K562 (cell line): Measurements from ENCODE around the gene TAS1R3. TPM values are rescaled to one million over a fixed set of nuclear protein-coding genes. Genes with fewer than 3 reads are reported as not detected.
A peak's percentile ranks its signal among the peaks of the same experiment; 100 is the strongest.

ENCODE experiments used
- ATAC-seq: fragments of 200-7000 bp; cut with Tn5 transposase; 3 replicates; pipeline ENCODE4 v1.9.1; 2020; ENCODE audit warnings: moderate library complexity
- BruUV-seq: library from RNA; stranded (reverse); fragments of 400-500 nt; replicated peaks from 2 replicates; lab custom pipeline; 2021; lab: Mats Ljungman, UMichigan
- CTCF ChIA-PET: fragments of 300-600 bp; formaldehyde crosslinking; extraction: SDS; loops from one replicate; lab custom pipeline; 2021; ENCODE audit warnings: low intra/inter-chr PET ratio; lab: Yijun Ruan, JAX
- POLR2A ChIA-PET: fragments of 300-600, 350-650 bp; sonication (Branson Sonifier 250); formaldehyde crosslinking; extraction: SDS; loops from one replicate; lab custom pipeline; 2021; ENCODE audit warnings: antibody characterized with exemption, inconsistent platforms; lab: Yijun Ruan, JAX
- DNase-seq, 4 experiments: peaks; one replicate each; pipeline versions ENCODE4 v3.0.0 to v3.0.0-alpha.2; 2011 to 2018; ENCODE audit warnings: low spot score in 3 of 4, mixed read lengths in 3 of 4; ENCODE audit errors: extremely low read depth in 1 of 4
- FAIRE-seq: peaks from 2 replicates; lab custom pipeline; 2011; peaks lifted over from hg19 to GRCh38; lab: Jason Lieb, UNC
- H2AFZ ChIP-seq: 2 replicates; pipeline ENCODE4 v1.6.0; 2011; ENCODE audit warnings: low read depth, low read length, control low read depth, inconsistent platforms
- H3K27ac ChIP-seq: fragments of 200-600 bp; 3 replicates; pipeline ENCODE4 v1.8.0; 2011; ENCODE audit warnings: low read depth, mild to moderate bottlenecking, control low read depth, inconsistent platforms, low read length, moderate library complexity, mixed read lengths; ENCODE audit errors: extremely low read depth
- H3K27me3 ChIP-seq, 2 experiments: fragments of 300-600 bp in 1 of 2; 2 replicates in 1 of 2; 3 replicates in 1 of 2; pipeline versions ENCODE4 v1.6.0 to v1.8.0; 2011; ENCODE audit warnings: inconsistent platforms in 2 of 2, low read length in 2 of 2, mild to moderate bottlenecking in 1 of 2, mixed read lengths in 1 of 2, moderate library complexity in 1 of 2; ENCODE audit not compliant: control insufficient read depth in 2 of 2, insufficient read depth in 2 of 2
- H3K36me3 ChIP-seq: fragments of 300-600 bp; 3 replicates; pipeline ENCODE4 v1.8.0; 2011; ENCODE audit warnings: mild to moderate bottlenecking, low read length, inconsistent platforms; ENCODE audit not compliant: control insufficient read depth, insufficient read depth
- H3K4me1 ChIP-seq, 2 experiments: fragments of 200-600 bp in 1 of 2; replicated peaks in 1 of 2; 2 replicates in 1 of 2; 3 replicates in 1 of 2; pipeline versions ENCODE4 v1.5.1 to v1.8.0; 2011; ENCODE audit warnings: inconsistent platforms in 2 of 2, low read length in 2 of 2, mild to moderate bottlenecking in 1 of 2, mixed read lengths in 1 of 2, moderate library complexity in 1 of 2; ENCODE audit not compliant: control insufficient read depth in 2 of 2, insufficient read depth in 2 of 2
- H3K4me2 ChIP-seq: 2 replicates; pipeline ENCODE4 v1.6.1; 2011; ENCODE audit warnings: low read length, control low read depth, inconsistent platforms, mixed read lengths; ENCODE audit not compliant: insufficient read depth
- H3K4me3 ChIP-seq: fragments of 200-600 bp; sonication (generic), shearing (Covaris generic); 2 replicates; pipeline ENCODE4 v1.5.1; 2016; ENCODE audit warnings: control low read depth, inconsistent platforms
- H3K79me2 ChIP-seq: fragments of 200-600 bp; 3 replicates; pipeline ENCODE4 v1.8.0; 2011; ENCODE audit warnings: low read length, inconsistent platforms; ENCODE audit not compliant: control insufficient read depth, insufficient read depth
- H3K9ac ChIP-seq, 2 experiments: 2 replicates each; pipeline versions ENCODE4 v1.6.0 to v1.6.1; 2011; ENCODE audit warnings: low read depth in 2 of 2, low read length in 2 of 2, control low read depth in 1 of 2, inconsistent platforms in 1 of 2, mild to moderate bottlenecking in 1 of 2, mixed read lengths in 1 of 2; ENCODE audit not compliant: insufficient read depth in 1 of 2
- H3K9me1 ChIP-seq: one replicate; pipeline ENCODE4 v1.6.0; 2011; ENCODE audit warnings: inconsistent platforms, mild to moderate bottlenecking, low read length, moderate library complexity; ENCODE audit not compliant: control insufficient read depth, insufficient read depth
- H3K9me3 ChIP-seq: replicated peaks from 2 replicates; pipeline ENCODE4 v1.5.1; 2011; ENCODE audit warnings: low read depth, low read length, inconsistent platforms; ENCODE audit not compliant: control insufficient read depth, insufficient read depth
- H4K20me1 ChIP-seq: replicated peaks from 2 replicates; pipeline ENCODE4 v1.6.1; 2011; ENCODE audit warnings: low read length, inconsistent platforms, mixed read lengths; ENCODE audit not compliant: control insufficient read depth, insufficient read depth
- ATF3 ChIP-seq, 2 experiments: fragments of 450-650 bp in 1 of 2; sonication (generic) in 1 of 2; formaldehyde crosslinking in 1 of 2; IDR thresholded peaks in 1 of 2; conservative IDR thresholded peaks in 1 of 2; 2 replicates each; pipeline versions ENCODE4 v1.6.1 to v1.8.1; 2016 to 2023; ENCODE audit warnings: mild to moderate bottlenecking in 2 of 2, moderate library complexity in 2 of 2, inconsistent platforms in 1 of 2, missing genetic modification reagents in 1 of 2
- HINFP ChIP-seq: fragments of 450-650 bp; conservative IDR thresholded peaks from 2 replicates; pipeline ENCODE4 v1.6.1; 2016; ENCODE audit warnings: missing genetic modification characterization, low read depth, mild to moderate bottlenecking, control low read depth, missing compliant biosample characterization
- MCM3 ChIP-seq: fragments of 450-650 bp; IDR thresholded peaks from 2 replicates; pipeline ENCODE4 v1.6.1; 2016
- NCOA4 ChIP-seq: fragments of 450-650 bp; IDR thresholded peaks from 2 replicates; pipeline ENCODE4 v1.6.1; 2018; ENCODE audit warnings: mild to moderate bottlenecking; ENCODE audit not compliant: partially characterized antibody
- NFIC ChIP-seq: fragments of 450-650 bp; IDR thresholded peaks from 2 replicates; pipeline ENCODE4 v1.6.1; 2017; ENCODE audit warnings: mild to moderate bottlenecking, inconsistent platforms
- POLR2AphosphoS2 ChIP-seq: IDR thresholded peaks from 2 replicates; pipeline ENCODE4 v1.6.1; 2012; ENCODE audit warnings: low read length, improper control_type of control experiment
- RBM14 ChIP-seq: fragments of 200-400 bp; formaldehyde crosslinking; IDR thresholded peaks from 2 replicates; pipeline ENCODE4 v1.6.1; 2018; ENCODE audit warnings: low read depth, mild to moderate bottlenecking, low read length, moderate library complexity, borderline replicate concordance; ENCODE audit not compliant: insufficient read depth
- RCOR1 ChIP-seq, 2 experiments: IDR thresholded peaks; 2 replicates each; pipeline ENCODE4 v1.6.1; 2012; ENCODE audit warnings: low read depth in 2 of 2, low read length in 2 of 2, borderline replicate concordance in 1 of 2, improper control_type of control experiment in 1 of 2
- SAFB ChIP-seq: fragments of 200-400 bp; formaldehyde crosslinking; IDR thresholded peaks from 2 replicates; pipeline ENCODE4 v1.6.1; 2017; ENCODE audit warnings: low read depth, low read length, borderline replicate concordance
- SP1 ChIP-seq: sonication (generic); formaldehyde crosslinking; IDR thresholded peaks from 2 replicates; pipeline ENCODE4 v1.8.1; 2022; ENCODE audit warnings: mild to moderate bottlenecking, missing genetic modification reagents
- TFAP4 ChIP-seq: sonication (generic); formaldehyde crosslinking; IDR thresholded peaks from 2 replicates; pipeline ENCODE4 v1.8.0; 2022; ENCODE audit warnings: missing genetic modification reagents, mild to moderate bottlenecking, moderate library complexity, borderline replicate concordance
- THRA ChIP-seq: fragments of 450-650 bp; IDR thresholded peaks from 2 replicates; pipeline ENCODE4 v1.6.1; 2017; ENCODE audit warnings: mild to moderate bottlenecking, moderate library complexity
- YY1 ChIP-seq, 3 experiments: IDR thresholded peaks; 2 replicates each; pipeline ENCODE4 v1.6.1; 2011; ENCODE audit warnings: low read length in 2 of 3, mild to moderate bottlenecking in 2 of 3, moderate library complexity in 2 of 3, borderline replicate concordance in 1 of 3, control low read depth in 1 of 3, low read depth in 1 of 3; ENCODE audit not compliant: insufficient read depth in 3 of 3, insufficient replicate concordance in 2 of 3, control insufficient read depth in 1 of 3, insufficient read length in 1 of 3; ENCODE audit errors: extremely low read depth in 1 of 3
- ZFX ChIP-seq: sonication (generic); formaldehyde crosslinking; IDR thresholded peaks from 2 replicates; pipeline ENCODE4 v1.8.0; 2022; ENCODE audit warnings: mild to moderate bottlenecking, missing genetic modification reagents, moderate library complexity
- ZNF23 ChIP-seq: fragments of 250-450 bp; sonication (Bioruptor Pico); IDR thresholded peaks from 2 replicates; pipeline ENCODE4 v1.4.0; 2020; ENCODE audit warnings: mild to moderate bottlenecking
- WGBS: fragments of 100-300 bp; shearing (Covaris generic); methylation state at CpG from one replicate; pipeline ENCODE4 v1.1.6; 2016; ENCODE audit warnings: low coverage, mixed read lengths; ENCODE audit not compliant: insufficient coverage; ENCODE audit errors: missing lambda C conversion rate; 5-methylcytosine and 5-hydroxymethylcytosine counted together
- in situ Hi-C: fragments of 300-500 bp; cut with MboI; formaldehyde crosslinking; loops from 4 replicates; pipeline ENCODE4 v1.15.0; 2018; ENCODE audit warnings: inconsistent platforms, mixed read lengths
- intact Hi-C: fragments of 100-400 bp; cut with micrococcal nuclease; formaldehyde crosslinking; loops from 2 replicates; pipeline ENCODE4 v1.14.2; 2022
- polyA plus RNA-seq, 8 experiments: library from polyadenylated mRNA; depleted of rRNA in 4 of 8; stranded (reverse) in 5 of 8; unstranded in 3 of 8; fragments of >200 nt; fragmentation: Nextera tagmentation in 2 of 8; fragmentation: Illumina TruSeq in 1 of 8; extraction: Ambion mirVana in 2 of 8; extraction: Trizol in 1 of 8; gene quantifications; 2 replicates each; pipeline versions ENCODE4 v1.2.1 to v1.2.3, GENCODE V29; 2011 to 2014; ENCODE audit warnings: inconsistent platforms in 1 of 8, missing spikeins in 1 of 8
- total RNA-seq, 7 experiments: library from RNA; depleted of rRNA in 6 of 7; stranded (reverse); fragments of >200 nt in 6 of 7; fragmentation: Illumina TruSeq in 2 of 7; extraction: Trizol in 2 of 7; gene quantifications; 2 replicates each; pipeline versions ENCODE4 v1.2.1 to v1.2.3, GENCODE V29; 2011 to 2021; ENCODE audit warnings: low replicate concordance in 1 of 7

TAS1R3 gene
- total and polyA plus RNA-seq, 9 of the 15 experiments (the other 6 are each of a cell fraction or from before 2014, with no cell fraction given), result 0.07 to 0.13 TPM; not detected in 7

- POLR2A ChIA-PET, result interaction anchor here (0.6 to 1.1 kb wide), 4 partner anchors 8 to 313 kb away, joined by 3 to 4 read pairs (median 3); no protein-coding TSS in a partner anchor
- WGBS, result 16% methylated on average over 14 of the region's 15 CpGs
- Histone ChIP-seq H4K20me1 (peaks cover 19% of the 10 kb centered on the region; the same call in 1 of the 2 replicates), H2AFZ (no peak overlapping the region), H3K27me3 (peaks cover 2 to 33% of the 10 kb centered on the region in 2 experiments; a peak in 3 of 5 replicates), H3K9ac (peak overlapping the region in 1 of 2 experiments; percentile 82; a peak in 2 of 4 replicates), H3K36me3 (peaks cover 6% of the 10 kb centered on the region; the same call in 1 of the 3 replicates), H3K4me3 (no peak overlapping the region), H3K4me1 (peaks cover 5 to 86% of the 10 kb centered on the region in 2 experiments; a peak in 3 of 5 replicates), H3K79me2 (no peaks in the 10 kb centered on the region), H3K27ac (no peak overlapping the region), H3K4me2 (no peak overlapping the region), H3K9me1 (peaks cover 11% of the 10 kb centered on the region), H3K9me3 (no peaks in the 10 kb centered on the region)
- peak; percentile 79 to 87 (median 84) for DNase-seq
- CTCF ChIA-PET, result interaction anchor here (1.5 kb wide), 1 partner anchor 306 kb away, joined by 8 read pairs; no protein-coding TSS in a partner anchor
- in situ Hi-C loops (no loop called here), intact Hi-C loops (loop anchor here (2.0 to 10.0 kb wide), 2 partner anchors 167 to 305 kb away; partner anchors contain the start of gene PERM1)
- peak; percentile 93 for FAIRE-seq
- peak; percentile 62 for ATAC-seq
- no TSS peak for BruUV-seq
- TF ChIP-seq ATF3 (IDR thresholded peaks at IDR 0.05) (no peak), ATF3 (CRISPR knock-in tag; conservative IDR thresholded peaks at IDR 0.05) (no peak), RCOR1 (IDR thresholded peaks at IDR 0.05; ENCODE audit: borderline replicate concordance in 1 of 2, low read depth in 2 of 2, low read length in 2 of 2) (0 out of 4 replicates have a peak, but pooled peaks of 1 of the 2 experiments have one; percentile 36), YY1 (IDR thresholded peaks at IDR 0.05; ENCODE audit: borderline replicate concordance in 1 of 3, control insufficient read depth in 1 of 3, extremely low read depth in 1 of 3, insufficient read depth in 3 of 3, insufficient read length in 1 of 3, insufficient replicate concordance in 2 of 3, low read depth in 1 of 3, low read length in 2 of 3) (peak in 2 of 3 experiments; percentile 20 to 71), TFAP4 (peak; percentile 92), MCM3 (no peak), HINFP (tag) (no peak), SP1 (CRISPR knock-in tag) (peak; percentile 37; the same call in 1 of the 2 replicates), NCOA4 (no peak), THRA (no peak), ZFX (CRISPR knock-in tag) (no peak), POLR2AphosphoS2 (no peak), RBM14 (0 out of 2 replicates have a peak, but pooled peaks have one; percentile 80), SAFB (peak; percentile 92; the same call in 1 of the 2 replicates), NFIC (0 out of 2 replicates have a peak, but pooled peaks have one; percentile 6), ZNF23 (CRISPR knock-in tag) (no peak)
Measured at GRCh38 chr1:1290238-1290731, 40.8 kb upstream of the TAS1R3 start.
